Activated naive CD4-positive, alpha-beta T cell treated with anti-CD3 and anti-CD28 coated beads, Interleukin-2, amount 50 U/mL, for 24 hours (primary cell): ENCODE data around the gene MRPL41.
"Not testable (repeated sequence)": the region's sequence is repeated elsewhere in the genome, so short reads cannot be mapped to it uniquely, and the experiment has no call there.

Source experiments
- H3K27ac Mint-ChIP-seq: one replicate; pipeline ENCODE4 v1.8.0; 2021; ENCODE audit warnings: mild to moderate bottlenecking, mixed read lengths
- H3K27me3 Mint-ChIP-seq: one replicate; pipeline ENCODE4 v1.8.0; 2021; ENCODE audit warnings: mixed read lengths
- H3K36me3 Mint-ChIP-seq: one replicate; pipeline ENCODE4 v1.8.0; 2021; ENCODE audit warnings: mixed read lengths
- H3K4me1 Mint-ChIP-seq: one replicate; pipeline ENCODE4 v1.8.0; 2021; ENCODE audit warnings: mixed read lengths
- H3K4me3 Mint-ChIP-seq: one replicate; pipeline ENCODE4 v1.8.0; 2021; ENCODE audit warnings: mild to moderate bottlenecking, mixed read lengths
- H3K9me3 Mint-ChIP-seq: one replicate; pipeline ENCODE4 v1.8.0; 2021; ENCODE audit warnings: mixed read lengths

The MRPL41 gene

DNA sequence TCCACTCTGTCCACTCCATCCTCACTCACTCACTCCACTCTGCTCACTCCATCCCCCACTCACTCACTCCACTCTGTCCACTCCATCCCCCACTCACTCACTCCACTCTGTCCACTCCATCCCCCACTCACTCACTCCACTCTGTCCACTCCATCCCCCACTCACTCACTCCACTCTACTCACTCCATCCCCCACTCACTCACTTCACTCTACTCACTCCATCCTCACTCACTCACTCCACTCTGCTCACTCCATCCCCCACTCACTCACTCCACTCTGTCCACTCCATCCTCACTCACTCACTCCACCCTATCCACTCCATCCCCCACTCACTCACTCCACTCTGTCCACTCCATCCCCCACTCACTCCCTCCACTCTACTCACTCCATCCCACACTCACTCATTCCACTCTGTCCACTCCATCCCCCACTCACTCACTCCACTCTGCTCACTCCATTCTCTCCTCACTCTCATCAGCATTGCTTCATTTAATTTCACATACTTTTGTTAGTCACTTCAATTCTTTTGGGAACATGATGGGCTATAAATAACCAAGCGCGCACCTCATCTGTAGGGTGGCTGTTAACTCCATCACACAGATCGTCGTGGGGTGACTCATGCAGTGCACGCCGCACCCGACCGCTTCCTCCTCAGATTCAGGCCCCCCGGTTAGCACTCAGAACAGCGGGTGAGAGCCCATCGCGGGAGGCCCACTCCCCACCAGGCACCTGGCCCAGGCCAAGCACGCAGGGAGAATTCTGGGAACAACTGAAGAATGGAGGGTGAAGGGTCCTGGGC lies 32.8 kb upstream of the MRPL41 start:
- H3K36me3 Mint-ChIP-seq, H3K4me3 Mint-ChIP-seq, H3K27me3 Mint-ChIP-seq: not testable (repeated sequence)

DNA sequence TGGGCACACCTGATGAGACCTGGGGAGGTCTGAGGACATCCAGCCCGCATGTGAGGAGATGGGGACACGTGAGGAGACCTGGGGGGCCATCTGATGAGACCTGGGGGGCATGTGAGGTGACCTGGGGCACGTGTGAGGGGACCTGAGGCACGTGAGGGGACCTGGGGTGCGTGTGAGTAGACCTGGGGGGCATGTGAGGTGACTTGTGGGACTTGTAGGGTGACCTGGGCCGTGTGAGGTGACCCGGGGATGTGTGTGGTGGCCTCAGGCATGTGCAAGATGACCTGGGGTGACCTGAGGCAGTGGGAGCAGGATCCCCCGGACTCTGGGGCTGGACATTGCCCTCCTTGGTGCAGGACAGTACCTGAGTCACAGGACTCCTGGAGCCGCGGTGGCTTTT lies 32.1 kb upstream of the MRPL41 start:
- no peaks in the 10 kb centered on the region for H3K27me3 Mint-ChIP-seq
- no peak overlapping the region for H3K27ac Mint-ChIP-seq
- no peaks in the 10 kb centered on the region for H3K9me3 Mint-ChIP-seq
- H3K4me3 Mint-ChIP-seq, result no peak overlapping the region
- H3K36me3 Mint-ChIP-seq, result no peaks in the 10 kb centered on the region
- no peaks in the 10 kb centered on the region for H3K4me1 Mint-ChIP-seq

More for the DNA sequence above, 32.8 kb upstream of the MRPL41 start:
- not testable (repeated sequence) for H3K9me3 Mint-ChIP-seq, H3K27ac Mint-ChIP-seq, H3K4me1 Mint-ChIP-seq

- Mint-ChIP-seq H3K27ac (no peak overlapping the region), H3K4me1 (peaks cover 7% of the 10 kb centered on the region), H3K27me3 (no peaks in the 10 kb centered on the region), H3K36me3 (no peaks in the 10 kb centered on the region), H3K4me3 (no peak overlapping the region), H3K9me3 (no peaks in the 10 kb centered on the region)
Observed at GRCh38 chr9:137520614-137521404, 30.9 kb upstream of the MRPL41 start.

GRCh38 chr9:137521405-137521985 lies 30.2 kb upstream of the MRPL41 start:
- H3K4me1 Mint-ChIP-seq, result peaks cover 7% of the 10 kb centered on the region
- no peaks in the 10 kb centered on the region for H3K36me3 Mint-ChIP-seq
- H3K27ac Mint-ChIP-seq, result no peak overlapping the region

GRCh38 chr9:137522746-137523455 lies 28.8 kb upstream of the MRPL41 start:
- no peaks in the 10 kb centered on the region for H3K27me3 Mint-ChIP-seq

More at GRCh38 chr9:137521405-137521985, 30.2 kb upstream of the MRPL41 start:
- H3K27me3 Mint-ChIP-seq, result no peaks in the 10 kb centered on the region
- no peak overlapping the region for H3K4me3 Mint-ChIP-seq
- H3K9me3 Mint-ChIP-seq, result no peaks in the 10 kb centered on the region

DNA sequence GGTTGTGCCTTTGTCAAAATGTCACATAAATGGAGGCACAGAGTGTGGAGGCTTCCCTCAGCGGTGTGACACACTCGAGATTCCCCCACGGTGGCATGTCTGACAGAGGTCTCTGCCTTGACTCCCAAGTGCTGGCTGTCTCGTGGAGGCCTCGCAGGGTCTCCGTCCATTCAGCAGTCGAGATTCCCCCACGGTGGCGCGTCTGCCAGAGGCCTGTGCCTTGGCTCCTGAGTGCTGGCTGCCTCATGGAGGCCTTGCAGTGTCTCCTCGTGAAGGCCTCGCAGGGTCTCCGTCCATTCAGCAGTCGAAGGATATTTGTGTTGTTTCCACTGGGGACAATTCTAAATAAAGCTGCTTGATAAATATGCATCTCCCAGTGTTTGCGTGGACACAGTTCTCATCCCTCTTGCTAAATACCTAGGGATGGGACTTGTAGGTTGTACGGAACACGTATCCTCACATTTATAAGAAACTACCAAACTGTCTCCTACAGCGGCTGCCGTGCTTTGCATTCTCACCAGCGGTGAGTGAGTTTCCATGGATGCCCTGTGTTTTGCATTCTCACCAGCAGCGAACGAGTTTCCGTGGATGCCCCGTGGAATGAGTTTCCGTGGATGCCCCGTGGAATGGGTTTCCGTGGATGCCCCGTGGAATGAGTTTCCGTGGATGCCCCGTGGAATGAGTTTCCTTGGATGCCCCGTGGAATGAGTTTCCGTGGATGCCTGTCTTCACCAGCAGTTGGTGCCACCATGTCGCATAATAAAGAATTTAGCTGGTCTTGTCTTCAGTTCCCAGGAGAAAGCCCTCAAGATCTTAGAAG lies 27.3 kb upstream of the MRPL41 start:
- Mint-ChIP-seq H3K9me3 (no peaks in the 10 kb centered on the region), H3K4me3 (no peak overlapping the region), H3K36me3 (no peaks in the 10 kb centered on the region), H3K27me3 (no peaks in the 10 kb centered on the region), H3K27ac (no peak overlapping the region), H3K4me1 (peaks cover 7% of the 10 kb centered on the region)

More at GRCh38 chr9:137522746-137523455, 28.8 kb upstream of the MRPL41 start:
- H3K9me3 Mint-ChIP-seq, result no peaks in the 10 kb centered on the region
- H3K4me1 Mint-ChIP-seq, result peaks cover 7% of the 10 kb centered on the region
- H3K4me3 Mint-ChIP-seq, result no peak overlapping the region
- no peak overlapping the region for H3K27ac Mint-ChIP-seq
- no peaks in the 10 kb centered on the region for H3K36me3 Mint-ChIP-seq

DNA sequence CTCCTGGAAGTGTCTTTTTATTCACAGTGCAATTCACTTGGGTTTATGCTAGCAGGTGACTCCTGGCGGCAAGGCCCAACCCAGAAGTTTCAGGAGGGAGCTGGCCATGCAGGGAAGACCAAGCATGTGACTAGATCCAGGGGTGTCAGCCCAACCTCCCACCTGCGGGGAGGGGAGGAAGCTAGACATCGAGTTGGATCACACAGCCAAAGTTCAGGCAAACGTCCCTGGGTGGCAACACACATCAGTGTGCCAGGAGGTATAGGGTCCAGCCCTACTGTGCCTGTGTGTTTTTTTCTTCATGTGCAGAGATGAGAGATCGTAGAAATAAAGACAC lies 26.7 kb upstream of the MRPL41 start:
- no peaks in the 10 kb centered on the region for H3K27me3 Mint-ChIP-seq
- H3K9me3 Mint-ChIP-seq, result no peaks in the 10 kb centered on the region
- H3K4me3 Mint-ChIP-seq, result peak overlapping the region; percentile 30
- peaks cover 7% of the 10 kb centered on the region for H3K4me1 Mint-ChIP-seq
- H3K36me3 Mint-ChIP-seq, result no peaks in the 10 kb centered on the region
- no peak overlapping the region for H3K27ac Mint-ChIP-seq

GRCh38 chr9:137530331-137530730 lies 21.3 kb upstream of the MRPL41 start:
- Mint-ChIP-seq H3K27me3 (no peaks in the 10 kb centered on the region), H3K4me3 (no peak overlapping the region), H3K4me1 (peaks cover 19% of the 10 kb centered on the region), H3K36me3 (no peaks in the 10 kb centered on the region), H3K27ac (no peak overlapping the region), H3K9me3 (no peaks in the 10 kb centered on the region)

GRCh38 chr9:137531099-137531765 lies 20.4 kb upstream of the MRPL41 start:
- no peaks in the 10 kb centered on the region for H3K36me3 Mint-ChIP-seq
- no peaks in the 10 kb centered on the region for H3K9me3 Mint-ChIP-seq
- H3K27me3 Mint-ChIP-seq, result no peaks in the 10 kb centered on the region
- H3K4me1 Mint-ChIP-seq, result peaks cover 20% of the 10 kb centered on the region
- peak overlapping the region; percentile 74 for H3K27ac Mint-ChIP-seq
- no peak overlapping the region for H3K4me3 Mint-ChIP-seq

- H3K4me1 Mint-ChIP-seq, result peaks cover 35% of the 10 kb centered on the region
- not testable (repeated sequence) for H3K9me3 Mint-ChIP-seq, H3K27me3 Mint-ChIP-seq
Observed at GRCh38 chr9:137532891-137533468, 18.7 kb upstream of the MRPL41 start.

DNA sequence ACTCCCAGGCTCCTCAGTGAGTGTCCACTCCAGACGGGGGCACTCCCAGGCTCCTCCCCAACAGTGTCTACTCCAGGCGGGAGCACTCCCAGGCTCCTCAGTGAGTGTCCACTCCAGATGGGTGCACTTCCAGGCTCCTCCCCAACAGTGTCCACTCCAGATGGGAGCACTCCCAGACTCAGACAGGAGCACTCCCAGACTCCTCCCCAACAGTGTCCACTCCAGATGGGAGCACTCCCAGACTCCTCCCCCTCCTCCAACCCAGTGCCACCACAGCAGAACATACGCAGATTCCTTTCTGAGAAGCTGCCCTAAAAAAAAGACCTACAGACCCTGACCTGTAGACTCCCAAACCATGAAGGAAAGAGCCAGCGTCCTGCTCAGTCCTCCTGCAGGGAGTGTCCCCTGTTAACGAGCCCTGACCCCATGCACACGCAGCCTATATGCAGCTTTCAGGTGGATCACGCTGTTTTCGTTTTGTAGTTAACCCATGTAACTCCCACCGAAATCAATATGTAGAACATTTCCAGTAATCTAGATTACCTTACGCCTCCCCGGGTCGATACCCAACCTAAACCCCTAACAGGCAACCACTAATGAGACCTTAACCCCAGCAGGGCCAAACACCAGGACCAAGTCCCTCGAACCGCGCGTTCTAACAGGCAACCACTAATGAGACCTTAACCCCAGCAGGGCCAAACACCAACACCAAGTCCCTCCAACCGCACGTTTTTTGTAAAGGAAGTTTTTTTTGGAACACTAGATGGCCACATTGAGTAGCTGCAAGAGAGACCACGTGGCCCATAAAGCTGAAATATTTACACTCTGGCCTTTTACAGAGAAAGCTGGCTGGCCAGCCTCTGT lies 17.2 kb upstream of the MRPL41 start:
- no peaks in the 10 kb centered on the region for H3K27me3 Mint-ChIP-seq
- H3K4me3 Mint-ChIP-seq, result no peak overlapping the region
- H3K36me3 Mint-ChIP-seq, result no peaks in the 10 kb centered on the region
- peaks cover 35% of the 10 kb centered on the region for H3K4me1 Mint-ChIP-seq
- peak overlapping the region; percentile 52 for H3K27ac Mint-ChIP-seq
- H3K9me3 Mint-ChIP-seq, result no peaks in the 10 kb centered on the region

More at GRCh38 chr9:137532891-137533468, 18.7 kb upstream of the MRPL41 start:
- H3K27ac Mint-ChIP-seq, H3K4me3 Mint-ChIP-seq, H3K36me3 Mint-ChIP-seq: not testable (repeated sequence)

- Mint-ChIP-seq H3K4me1 (peaks cover 35% of the 10 kb centered on the region), H3K27ac (peak overlapping the region; percentile 3), H3K27me3 (no peaks in the 10 kb centered on the region), H3K9me3 (no peaks in the 10 kb centered on the region), H3K4me3 (no peak overlapping the region), H3K36me3 (no peaks in the 10 kb centered on the region)
Observed at GRCh38 chr9:137535120-137535428, 16.6 kb upstream of the MRPL41 start.

DNA sequence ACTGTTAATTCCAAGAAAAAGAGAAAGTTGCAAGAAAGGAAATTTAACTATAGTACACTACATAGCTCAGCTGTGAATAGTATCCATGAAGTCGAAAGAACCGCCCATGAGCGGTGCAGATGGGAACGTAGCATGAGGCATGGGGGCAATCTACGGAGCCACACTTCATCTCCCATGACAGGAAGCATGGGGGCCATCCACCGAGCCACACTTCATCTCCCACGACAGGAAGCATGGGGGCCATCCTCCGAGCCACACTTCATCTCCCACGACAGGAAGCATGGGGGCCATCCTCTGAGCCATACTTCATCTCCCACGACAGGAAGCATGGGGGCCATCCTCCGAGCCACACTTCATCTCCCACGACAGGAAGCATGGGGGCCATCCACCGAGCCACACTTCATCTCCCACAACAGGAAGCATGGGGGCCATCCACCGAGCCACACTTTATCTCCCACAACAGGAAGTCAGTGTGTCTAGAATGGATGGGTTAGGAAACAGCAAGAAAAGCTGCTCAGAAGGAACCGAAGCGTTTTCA lies 15.0 kb upstream of the MRPL41 start:
- H3K4me3 Mint-ChIP-seq, H3K9me3 Mint-ChIP-seq: not testable (repeated sequence)

More for the DNA sequence above, 15.0 kb upstream of the MRPL41 start:
- not testable (repeated sequence) for H3K27me3 Mint-ChIP-seq, H3K36me3 Mint-ChIP-seq
- H3K27ac Mint-ChIP-seq, result peak overlapping the region; percentile 79
- peaks cover 29% of the 10 kb centered on the region for H3K4me1 Mint-ChIP-seq
